ENCODE results near the gene PTTG1IP.

The PTTG1IP gene

DNA sequence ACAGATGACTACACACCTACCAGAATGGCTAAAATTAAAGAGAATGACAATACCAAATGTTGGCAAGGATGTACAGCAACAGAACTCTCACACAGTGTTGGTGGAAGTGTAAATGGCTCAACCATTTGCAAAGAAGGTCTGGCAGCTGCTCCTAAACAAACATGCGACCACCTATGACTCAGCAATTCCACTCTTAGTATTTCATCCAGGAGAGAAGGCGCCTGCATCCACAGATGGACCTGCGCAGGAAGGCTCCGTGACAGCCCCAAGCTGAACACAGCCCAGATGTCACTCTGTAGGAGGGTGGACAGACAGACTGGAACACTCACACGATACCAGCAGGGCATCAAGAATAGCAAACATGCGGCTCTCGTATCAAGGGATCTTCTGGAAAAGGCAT, 6.7 kb downstream of the PTTG1IP start:
- no peak overlapping the region for H4K12ac ChIP-seq (ENCODE audit: low read depth, low read length)
- H2BK5ac ChIP-seq (ENCODE audit: low read depth, low read length, poor library complexity): no peak overlapping the region
- H3K27ac ChIP-seq (ENCODE audit: low read depth, low read length): peak overlapping the region; percentile 52
- H3K79me2 ChIP-seq (ENCODE audit: control insufficient read depth, insufficient read depth, low read length, poor library complexity): peaks cover 49% of the 10 kb centered on the region
- H2AK5ac ChIP-seq (ENCODE audit: low read length): no peak overlapping the region
- WGBS (ENCODE audit: extremely low coverage, insufficient coverage, insufficient read length): no CpG with 5 or more reads among the region's 7 CpGs
- H3K27me3 ChIP-seq (ENCODE audit: insufficient read depth, low read length): no peaks in the 10 kb centered on the region
- no peak overlapping the region for H3K9ac ChIP-seq (ENCODE audit: low read length)
- no peaks in the 10 kb centered on the region for H3K9me3 ChIP-seq (ENCODE audit: insufficient read depth, low read depth, low read length)
- H3K14ac ChIP-seq (ENCODE audit: low read length): no peak overlapping the region
- H3K18ac ChIP-seq (ENCODE audit: low read length): no peak overlapping the region
- H3K4ac ChIP-seq (ENCODE audit: low read depth, low read length): peak overlapping the region; percentile 96
- peaks cover 36 to 40% of the 10 kb centered on the region in 2 experiments for H3K4me1 ChIP-seq (ENCODE audit: control insufficient read depth in 1 of 2, insufficient read depth in 2 of 2, low read length in 2 of 2)
- H3K23ac ChIP-seq (ENCODE audit: low read length): no peak overlapping the region
- H3K79me1 ChIP-seq (ENCODE audit: low read length): peaks cover 23% of the 10 kb centered on the region
- no peak overlapping the region for H3K4me3 ChIP-seq (ENCODE audit: low read depth, low read length)
- DNase-seq: peak; percentile 27 to 60
- no peak overlapping the region for H2BK120ac ChIP-seq (ENCODE audit: insufficient read depth, low read length, poor library complexity)
- H3K36me3 ChIP-seq (ENCODE audit: control insufficient read depth in 1 of 2, insufficient read depth in 2 of 2, low read length in 2 of 2): peaks cover 35 to 36% of the 10 kb centered on the region in 2 experiments
- H2BK12ac ChIP-seq (ENCODE audit: low read length): no peak overlapping the region
- H2AFZ ChIP-seq (ENCODE audit: insufficient read depth, low read length, poor library complexity): no peak overlapping the region
- no peak overlapping the region for H4K8ac ChIP-seq (ENCODE audit: low read depth, low read length)
- H4K91ac ChIP-seq (ENCODE audit: low read depth, low read length): no peak overlapping the region
- peak overlapping the region; percentile 24 for H3K4me2 ChIP-seq (ENCODE audit: low read length)

DNA sequence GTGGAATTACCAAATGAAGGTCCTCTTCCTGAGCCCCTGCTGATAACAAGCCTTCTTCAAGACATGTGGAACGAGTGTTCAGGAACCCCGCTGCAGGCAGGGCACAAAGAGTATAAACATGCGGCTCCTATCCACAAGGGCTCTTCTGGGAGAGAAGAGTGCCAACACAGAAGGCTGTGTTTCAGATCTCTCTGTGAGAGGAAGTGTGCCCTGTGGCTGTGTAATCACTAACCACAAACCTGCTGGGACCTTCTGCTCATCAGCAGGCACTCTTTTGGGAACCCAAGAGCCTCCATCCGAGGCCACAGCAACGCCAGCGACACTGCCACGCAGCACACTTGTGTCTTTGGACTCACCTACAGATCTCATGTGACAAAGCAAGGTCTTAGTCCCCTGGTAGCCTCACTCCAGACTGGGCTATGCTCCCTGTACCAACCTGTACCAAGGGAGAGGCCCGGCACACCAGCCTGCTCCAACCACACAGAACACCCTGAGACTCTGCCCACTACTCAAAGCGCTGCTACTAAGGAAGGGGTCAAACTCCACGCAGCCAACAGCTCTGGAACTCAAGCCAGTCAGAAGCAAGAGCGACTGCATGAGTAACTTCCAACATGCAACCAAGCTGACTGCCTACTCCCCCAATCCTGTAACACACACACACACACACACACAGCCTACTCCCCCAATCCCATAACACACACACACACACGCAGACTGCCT, 7.8 kb downstream of the PTTG1IP start:
- no peaks in the 10 kb centered on the region for H3K27me3 ChIP-seq (ENCODE audit: insufficient read depth, low read length)
- H3K9ac ChIP-seq (ENCODE audit: low read length): no peak overlapping the region
- H2BK5ac ChIP-seq (ENCODE audit: low read depth, low read length, poor library complexity): no peak overlapping the region
- peaks cover 28 to 32% of the 10 kb centered on the region in 2 experiments for H3K4me1 ChIP-seq (ENCODE audit: control insufficient read depth in 1 of 2, insufficient read depth in 2 of 2, low read length in 2 of 2)
- no peak overlapping the region for H3K23ac ChIP-seq (ENCODE audit: low read length)
- no peak overlapping the region for H3K4me3 ChIP-seq (ENCODE audit: low read depth, low read length)
- H2AK5ac ChIP-seq (ENCODE audit: low read length): no peak overlapping the region
- no peaks in the 10 kb centered on the region for H3K9me3 ChIP-seq (ENCODE audit: insufficient read depth, low read depth, low read length)
- WGBS (ENCODE audit: extremely low coverage, insufficient coverage, insufficient read length): no CpG with 5 or more reads among the region's 12 CpGs
- no peak overlapping the region for H4K91ac ChIP-seq (ENCODE audit: low read depth, low read length)
- H2AFZ ChIP-seq (ENCODE audit: insufficient read depth, low read length, poor library complexity): no peak overlapping the region
- H3K4me2 ChIP-seq (ENCODE audit: low read length): no peak overlapping the region
- peak overlapping the region; percentile 96 for H3K4ac ChIP-seq (ENCODE audit: low read depth, low read length)
- H3K14ac ChIP-seq (ENCODE audit: low read length): no peak overlapping the region
- peak overlapping the region; percentile 42 for H3K18ac ChIP-seq (ENCODE audit: low read length)
- no peak overlapping the region for H4K12ac ChIP-seq (ENCODE audit: low read depth, low read length)
- no peak overlapping the region for H2BK12ac ChIP-seq (ENCODE audit: low read length)
- H3K79me1 ChIP-seq (ENCODE audit: low read length): peaks cover 17% of the 10 kb centered on the region
- no peak overlapping the region for H3K27ac ChIP-seq (ENCODE audit: low read depth, low read length)
- H2BK120ac ChIP-seq (ENCODE audit: insufficient read depth, low read length, poor library complexity): no peak overlapping the region
- no peak for DNase-seq
- H3K36me3 ChIP-seq (ENCODE audit: control insufficient read depth in 1 of 2, insufficient read depth in 2 of 2, low read length in 2 of 2): peaks cover 44 to 45% of the 10 kb centered on the region in 2 experiments
- peaks cover 49% of the 10 kb centered on the region for H3K79me2 ChIP-seq (ENCODE audit: control insufficient read depth, insufficient read depth, low read length, poor library complexity)
- H4K8ac ChIP-seq (ENCODE audit: low read depth, low read length): no peak overlapping the region

DNA sequence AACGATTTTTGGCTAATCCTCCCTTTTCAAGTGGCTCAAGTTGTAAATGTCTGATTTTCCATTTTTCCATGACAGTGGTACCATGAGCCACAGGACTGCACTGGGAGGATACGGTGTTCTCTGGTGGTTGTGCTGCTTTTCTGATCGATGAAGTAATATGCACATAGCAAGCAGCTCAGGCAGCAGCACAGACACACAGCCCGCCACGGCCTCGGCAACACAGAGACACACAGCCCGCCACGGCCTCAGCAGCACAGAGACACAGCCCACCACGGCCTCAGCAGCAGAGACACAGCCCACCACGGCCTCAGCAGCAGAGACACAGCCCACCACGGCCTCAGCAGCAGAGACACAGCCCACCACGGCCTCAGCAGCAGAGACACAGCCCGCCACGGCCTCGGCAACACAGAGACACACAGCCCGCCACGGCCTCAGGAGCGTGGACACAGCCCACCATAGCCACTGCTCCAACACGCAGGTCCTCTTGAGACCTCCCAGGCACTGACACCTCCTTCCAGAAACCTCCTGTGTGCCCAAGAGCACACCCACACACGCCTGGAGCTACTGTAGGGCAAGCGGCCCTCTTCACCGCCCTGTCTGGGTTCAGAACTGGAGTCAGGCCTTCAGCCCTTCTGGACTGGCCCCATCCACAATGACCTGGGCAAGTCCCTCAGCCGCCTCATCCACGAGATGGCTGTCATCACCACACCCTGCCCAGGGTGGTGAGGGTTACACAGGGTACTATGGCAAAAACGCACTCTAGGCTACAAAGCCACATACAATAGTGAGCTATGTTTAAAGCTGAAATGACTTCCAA, 10.4 kb downstream of the PTTG1IP start:
- Histone ChIP-seq H2AFZ (ENCODE audit: insufficient read depth, low read length, poor library complexity) (no peak overlapping the region), H4K12ac (ENCODE audit: low read depth, low read length) (no peak overlapping the region), H2BK120ac (ENCODE audit: insufficient read depth, low read length, poor library complexity) (no peak overlapping the region), H3K4me1 (ENCODE audit: control insufficient read depth in 1 of 2, insufficient read depth in 2 of 2, low read length in 2 of 2) (peaks cover 16 to 19% of the 10 kb centered on the region in 2 experiments), H3K27ac (ENCODE audit: low read depth, low read length) (no peak overlapping the region), H4K8ac (ENCODE audit: low read depth, low read length) (no peak overlapping the region), H3K14ac (ENCODE audit: low read length) (no peak overlapping the region), H2BK5ac (ENCODE audit: low read depth, low read length, poor library complexity) (no peak overlapping the region), H3K23ac (ENCODE audit: low read length) (no peak overlapping the region), H2AK5ac (ENCODE audit: low read length) (no peak overlapping the region), H2BK12ac (ENCODE audit: low read length) (no peak overlapping the region), H3K27me3 (ENCODE audit: insufficient read depth, low read length) (no peaks in the 10 kb centered on the region), H3K79me1 (ENCODE audit: low read length) (peaks cover 6% of the 10 kb centered on the region), H3K4ac (ENCODE audit: low read depth, low read length) (peak overlapping the region; percentile 94), H3K9me3 (ENCODE audit: insufficient read depth, low read depth, low read length) (no peaks in the 10 kb centered on the region), H4K91ac (ENCODE audit: low read depth, low read length) (no peak overlapping the region), H3K4me3 (ENCODE audit: low read depth, low read length) (no peak overlapping the region), H3K4me2 (ENCODE audit: low read length) (no peak overlapping the region), H3K18ac (ENCODE audit: low read length) (no peak overlapping the region), H3K79me2 (ENCODE audit: control insufficient read depth, insufficient read depth, low read length, poor library complexity) (peaks cover 40% of the 10 kb centered on the region), H3K9ac (ENCODE audit: low read length) (no peak overlapping the region), H3K36me3 (ENCODE audit: control insufficient read depth in 1 of 2, insufficient read depth in 2 of 2, low read length in 2 of 2) (peaks cover 60 to 62% of the 10 kb centered on the region in 2 experiments)
- no CpG with 5 or more reads among the region's 25 CpGs for WGBS (ENCODE audit: extremely low coverage, insufficient coverage, insufficient read length)
- DNase-seq: no peak

DNA sequence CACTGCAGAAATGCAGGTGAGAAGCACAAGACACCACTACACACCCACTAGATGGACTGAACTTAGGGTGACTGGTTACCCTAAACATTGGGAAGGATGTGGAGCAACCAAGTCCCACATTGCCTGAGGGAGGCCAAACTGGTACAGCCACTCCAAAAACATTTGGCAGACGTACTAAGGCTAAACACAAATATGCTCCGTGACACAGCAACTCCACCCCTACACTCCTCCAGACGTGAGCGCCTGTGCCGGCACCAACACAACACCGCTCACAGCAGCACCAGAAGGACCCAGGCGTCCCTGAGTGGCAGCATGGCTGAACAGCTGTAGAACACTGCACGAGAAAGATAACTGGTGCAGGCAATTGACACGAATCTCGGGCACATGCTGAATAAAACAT, 14.7 kb downstream of the PTTG1IP start:
- Histone ChIP-seq H3K4ac (ENCODE audit: low read depth, low read length) (peak overlapping the region; percentile 9), H3K4me1 (ENCODE audit: control insufficient read depth in 1 of 2, insufficient read depth in 2 of 2, low read length in 2 of 2) (no peaks in the 10 kb centered on the region), H2BK120ac (ENCODE audit: insufficient read depth, low read length, poor library complexity) (no peak overlapping the region), H4K8ac (ENCODE audit: low read depth, low read length) (no peak overlapping the region), H3K9ac (ENCODE audit: low read length) (no peak overlapping the region), H3K4me2 (ENCODE audit: low read length) (no peak overlapping the region), H2AK5ac (ENCODE audit: low read length) (no peak overlapping the region), H3K79me2 (ENCODE audit: control insufficient read depth, insufficient read depth, low read length, poor library complexity) (peaks cover 14% of the 10 kb centered on the region), H3K9me3 (ENCODE audit: insufficient read depth, low read depth, low read length) (no peaks in the 10 kb centered on the region), H2AFZ (ENCODE audit: insufficient read depth, low read length, poor library complexity) (no peak overlapping the region), H3K23ac (ENCODE audit: low read length) (no peak overlapping the region), H3K79me1 (ENCODE audit: low read length) (no peaks in the 10 kb centered on the region), H4K12ac (ENCODE audit: low read depth, low read length) (no peak overlapping the region), H3K36me3 (ENCODE audit: control insufficient read depth in 1 of 2, insufficient read depth in 2 of 2, low read length in 2 of 2) (peaks cover 71 to 76% of the 10 kb centered on the region in 2 experiments), H3K27ac (ENCODE audit: low read depth, low read length) (no peak overlapping the region), H3K4me3 (ENCODE audit: low read depth, low read length) (no peak overlapping the region), H3K14ac (ENCODE audit: low read length) (no peak overlapping the region), H2BK5ac (ENCODE audit: low read depth, low read length, poor library complexity) (no peak overlapping the region), H4K91ac (ENCODE audit: low read depth, low read length) (no peak overlapping the region), H2BK12ac (ENCODE audit: low read length) (no peak overlapping the region), H3K27me3 (ENCODE audit: insufficient read depth, low read length) (no peaks in the 10 kb centered on the region), H3K18ac (ENCODE audit: low read length) (no peak overlapping the region)
- DNase-seq: no peak
- no CpG with 5 or more reads among the region's 10 CpGs for WGBS (ENCODE audit: extremely low coverage, insufficient coverage, insufficient read length)

Data from trophoblast cell (in vitro differentiated cells and primary cell).